GM19324 (cell line): ENCODE measurements around the gene FPGS.
"Not testable (repeated sequence)": the region's sequence is repeated elsewhere in the genome, so short reads cannot be mapped to it uniquely, and the experiment has no call there.

ENCODE experiments used
- ATAC-seq: cut with Tn5 transposase; IDR thresholded peaks from one replicate; pipeline ENCODE4 v1.9.1; 2021; ENCODE audit warnings: mild to moderate bottlenecking, moderate library complexity; ENCODE audit not compliant: unreplicated experiment, low FRiP score

The FPGS gene, protein sequence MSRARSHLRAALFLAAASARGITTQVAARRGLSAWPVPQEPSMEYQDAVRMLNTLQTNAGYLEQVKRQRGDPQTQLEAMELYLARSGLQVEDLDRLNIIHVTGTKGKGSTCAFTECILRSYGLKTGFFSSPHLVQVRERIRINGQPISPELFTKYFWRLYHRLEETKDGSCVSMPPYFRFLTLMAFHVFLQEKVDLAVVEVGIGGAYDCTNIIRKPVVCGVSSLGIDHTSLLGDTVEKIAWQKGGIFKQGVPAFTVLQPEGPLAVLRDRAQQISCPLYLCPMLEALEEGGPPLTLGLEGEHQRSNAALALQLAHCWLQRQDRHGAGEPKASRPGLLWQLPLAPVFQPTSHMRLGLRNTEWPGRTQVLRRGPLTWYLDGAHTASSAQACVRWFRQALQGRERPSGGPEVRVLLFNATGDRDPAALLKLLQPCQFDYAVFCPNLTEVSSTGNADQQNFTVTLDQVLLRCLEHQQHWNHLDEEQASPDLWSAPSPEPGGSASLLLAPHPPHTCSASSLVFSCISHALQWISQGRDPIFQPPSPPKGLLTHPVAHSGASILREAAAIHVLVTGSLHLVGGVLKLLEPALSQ

DNA sequence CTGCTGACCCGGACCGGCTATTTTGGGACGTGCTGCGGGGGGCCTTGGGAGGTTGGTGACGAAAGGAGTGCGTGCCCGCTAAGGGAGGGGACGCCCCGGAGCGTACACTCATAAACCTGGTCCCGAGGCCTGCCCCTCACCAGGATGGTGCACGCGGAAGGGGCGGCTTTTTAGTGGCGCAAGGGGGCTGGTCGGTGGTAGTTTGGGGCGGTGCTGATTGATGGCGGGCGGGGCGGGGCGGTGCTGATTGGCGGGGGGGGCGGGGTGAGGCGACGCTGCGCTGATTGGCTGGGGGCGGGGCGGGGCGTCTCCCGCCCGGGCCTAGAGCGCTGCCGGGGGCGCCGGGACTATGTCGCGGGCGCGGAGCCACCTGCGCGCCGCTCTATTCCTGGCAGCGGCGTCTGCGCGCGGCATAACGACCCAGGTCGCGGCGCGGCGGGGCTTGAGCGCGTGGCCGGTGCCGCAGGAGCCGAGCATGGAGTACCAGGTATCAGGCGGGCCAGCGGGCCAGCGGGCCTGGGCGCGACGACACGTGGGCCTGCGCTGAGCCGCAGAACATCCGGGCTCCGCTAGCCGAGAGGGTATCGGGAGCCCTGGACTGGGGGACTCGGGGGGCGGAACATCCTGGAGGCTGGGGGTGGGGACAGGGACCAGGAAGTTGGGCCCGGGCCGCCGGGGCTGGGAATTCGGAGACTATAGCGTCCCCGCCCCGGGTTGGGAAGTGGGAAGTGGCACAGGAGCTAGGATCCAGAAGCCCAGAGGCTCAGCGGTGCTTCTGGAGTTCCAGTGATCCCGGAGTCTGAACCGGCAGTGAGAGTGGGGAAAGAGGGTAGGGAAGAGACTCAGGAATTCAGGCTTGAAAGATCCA, at the start of gene FPGS:
TSS of gene FPGS (plus strand) at position 307 of the 868 bp plus-strand sequence. CDS start at position 350, 43 bp downstream.
- peak; percentile 83 for ATAC-seq

DNA sequence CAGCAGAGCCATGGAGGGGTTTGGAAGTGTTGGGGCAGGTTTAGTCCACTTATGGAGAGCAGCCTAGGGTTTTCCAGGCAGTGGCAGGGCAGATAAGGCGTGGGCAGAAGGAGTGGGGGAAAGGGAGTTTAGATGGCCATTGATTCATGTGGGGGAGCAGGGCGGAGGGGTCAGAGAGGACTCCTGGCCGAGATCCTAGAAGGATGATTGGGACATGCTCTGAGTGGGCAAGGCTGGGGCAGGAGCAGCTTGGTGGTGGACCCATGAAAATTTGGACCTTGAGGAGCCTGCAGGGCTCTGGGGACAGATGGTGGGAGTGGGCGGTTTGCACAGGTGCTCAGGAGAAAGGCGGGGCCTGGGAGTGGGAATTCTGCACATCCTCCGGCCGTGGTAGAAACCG, 49.5 kb upstream of the FPGS start:
- ATAC-seq, result no peak

DNA sequence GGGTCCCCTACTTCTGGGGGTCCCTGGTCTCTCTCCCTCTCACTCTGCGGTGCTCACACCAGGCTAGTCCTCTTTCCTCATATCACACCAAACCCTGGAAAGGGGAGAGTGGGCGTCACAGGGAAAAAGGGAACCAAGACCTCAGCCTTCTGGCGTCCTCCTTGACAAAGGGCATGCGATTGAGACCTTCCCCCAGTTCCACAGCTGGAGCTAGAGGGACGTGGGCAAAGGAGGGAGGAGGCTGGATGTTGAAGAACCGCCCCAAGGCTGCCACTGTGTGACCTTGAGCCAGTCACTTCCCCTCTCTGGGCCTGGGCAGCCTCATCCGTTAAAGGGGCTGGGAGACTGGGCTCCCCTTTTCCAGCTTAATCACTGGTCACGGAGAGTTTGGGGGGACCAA, 49.1 kb upstream of the FPGS start:
- ATAC-seq, result no peak

DNA sequence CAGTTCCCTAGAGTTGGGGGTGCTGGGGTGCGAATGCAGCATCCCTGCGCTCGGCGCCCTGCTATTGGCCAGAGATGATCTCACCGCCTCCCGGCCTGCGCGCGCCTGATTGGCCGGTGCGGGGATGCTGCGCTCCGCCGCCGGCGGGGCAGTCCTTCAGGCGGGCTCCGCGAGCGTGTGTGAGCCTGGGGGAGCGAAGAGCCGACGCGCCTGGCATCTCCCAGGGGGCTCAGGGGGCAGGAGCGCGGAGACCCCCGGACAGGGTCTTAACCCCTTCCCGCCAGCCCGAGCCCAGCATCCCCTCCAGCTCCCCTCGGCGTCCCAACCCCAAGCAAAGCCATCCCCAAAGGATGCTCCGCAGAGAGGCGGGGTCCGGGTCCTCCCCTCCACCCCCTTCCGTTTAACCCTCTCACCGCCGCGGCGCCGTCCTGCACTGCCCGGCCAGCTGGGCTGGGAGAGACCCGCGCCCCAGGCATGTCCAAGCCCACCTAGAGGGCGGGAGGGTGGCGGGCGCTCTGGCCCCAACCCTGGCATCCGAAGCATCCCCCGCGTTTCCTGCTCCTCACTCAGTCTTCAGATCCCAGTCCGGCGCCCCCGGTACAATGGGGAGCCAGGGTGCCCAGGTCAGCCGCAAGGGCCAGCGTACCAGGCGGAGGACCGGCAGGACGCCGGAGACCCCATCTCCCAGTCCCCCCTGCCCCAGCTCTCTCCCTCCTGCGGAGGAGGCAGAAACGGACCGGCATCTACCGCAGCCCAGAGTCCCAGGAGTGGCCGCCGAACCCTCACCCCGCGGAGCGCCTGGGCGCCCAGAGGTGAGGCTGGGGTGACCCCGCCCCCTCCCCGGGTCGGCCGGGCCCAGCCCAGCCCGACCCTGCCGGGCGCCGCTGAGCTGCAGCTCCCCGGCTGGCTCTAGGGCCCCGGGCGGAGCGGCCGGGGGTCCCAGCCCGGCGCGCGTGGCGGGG, 48.3 kb upstream of the FPGS start:
- no peak for ATAC-seq

DNA sequence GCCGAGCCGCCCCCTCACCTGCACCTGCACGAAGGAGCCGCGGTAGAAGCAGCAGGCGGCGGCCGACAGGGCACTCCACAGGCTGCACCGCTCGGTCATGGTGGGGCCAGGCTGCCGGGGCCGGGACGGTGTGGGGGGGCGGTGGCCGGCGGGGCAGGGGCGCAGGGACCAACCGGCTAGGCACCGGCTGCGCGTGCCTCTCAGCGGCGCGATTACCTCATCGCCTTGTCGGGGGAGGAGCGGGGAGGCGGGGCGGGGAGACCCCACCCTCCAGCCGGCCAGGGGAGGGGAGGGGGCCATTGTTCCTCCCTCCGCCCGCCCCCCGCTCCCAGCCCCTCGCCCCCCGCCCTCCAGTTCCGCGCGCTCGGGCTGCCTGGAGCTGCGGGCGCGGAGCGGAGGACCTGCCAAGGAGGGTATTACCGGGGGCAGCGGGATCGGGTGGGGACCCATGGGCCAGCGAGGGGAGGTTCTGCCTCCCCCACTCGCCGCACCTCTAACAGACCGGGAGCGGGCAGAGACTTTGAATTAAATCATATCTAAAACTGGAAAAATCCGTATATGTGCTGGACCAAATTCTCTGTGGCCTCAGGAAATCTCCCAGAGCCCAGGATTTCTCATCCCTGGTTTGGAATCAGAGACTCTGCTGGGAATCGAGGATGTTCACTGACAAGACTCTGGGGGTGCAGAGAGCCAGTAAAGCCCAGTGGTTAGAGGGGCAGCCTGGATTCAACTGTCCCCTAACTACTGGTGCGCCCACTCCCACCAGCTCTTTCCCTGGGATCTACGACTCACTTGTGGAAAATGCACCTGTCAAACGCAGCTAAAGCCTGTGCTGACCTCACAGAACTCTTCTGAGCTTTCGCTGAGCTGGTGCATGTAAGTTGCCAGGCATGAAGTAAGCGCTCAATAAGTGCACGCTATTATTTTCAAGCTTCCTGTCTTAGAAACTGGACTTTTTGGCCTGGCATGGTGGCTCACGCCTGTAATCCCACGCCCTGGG, 47.3 kb upstream of the FPGS start:
- ATAC-seq, result no peak

DNA sequence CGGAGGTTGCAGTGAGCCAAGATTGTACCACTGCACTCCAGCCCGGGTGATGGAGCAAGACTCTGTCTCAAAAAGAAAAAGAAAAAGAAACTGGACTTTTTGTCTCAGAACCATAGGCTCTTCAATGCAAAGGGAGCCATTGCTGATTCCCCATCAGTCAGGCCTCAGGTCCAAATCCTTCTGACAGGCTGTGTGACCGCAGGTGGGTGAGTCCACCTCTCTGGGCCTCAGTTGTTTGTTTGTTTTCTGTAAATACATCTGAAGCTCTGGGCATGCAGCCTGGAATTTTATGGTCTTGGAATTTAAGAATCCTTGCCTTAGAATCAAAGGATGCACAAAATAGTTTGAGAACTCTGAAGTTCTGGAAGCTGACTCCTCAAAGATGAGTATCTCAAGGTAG, 46.4 kb upstream of the FPGS start:
- ATAC-seq, result no peak

DNA sequence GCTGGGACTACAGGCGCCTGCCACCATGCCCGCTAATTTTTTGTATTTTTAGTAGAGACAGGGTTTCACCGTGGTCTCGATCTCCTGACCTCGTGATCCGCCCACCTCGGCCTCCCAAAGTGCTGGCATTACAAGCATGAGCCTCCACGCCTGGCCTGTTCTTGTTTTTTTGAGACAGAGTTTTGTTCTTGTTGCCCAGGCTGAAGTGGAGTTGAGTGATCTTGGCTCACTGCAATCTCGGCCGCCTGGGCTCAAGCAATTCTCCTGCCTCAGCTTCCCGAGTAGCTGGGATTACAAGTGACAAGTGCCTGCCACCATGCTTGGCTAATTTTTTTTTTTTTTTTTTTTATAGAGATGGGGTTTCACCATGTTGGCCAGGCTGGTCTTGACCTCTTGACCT, 45.9 kb upstream of the FPGS start:
- not testable (repeated sequence) for ATAC-seq

DNA sequence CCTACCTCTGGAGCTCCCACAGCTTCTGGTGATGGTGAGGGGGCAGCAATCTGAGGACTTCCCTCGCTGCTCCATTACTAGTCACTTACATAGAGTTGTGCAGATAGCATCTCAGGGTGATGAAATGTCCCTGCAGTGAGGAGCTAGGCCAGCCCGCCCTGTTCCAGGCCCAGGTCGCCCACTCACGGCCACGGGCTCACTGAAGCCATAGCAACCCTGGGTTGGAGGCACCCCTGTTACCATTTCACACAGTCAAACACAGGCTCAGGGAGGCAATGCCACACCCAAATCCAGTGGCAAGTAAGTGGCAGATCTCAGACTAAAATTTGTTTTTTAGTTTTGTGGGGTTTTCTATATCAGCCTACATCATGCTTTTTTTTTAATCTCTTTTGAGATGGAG, 43.8 kb upstream of the FPGS start:
- ATAC-seq, result no peak

DNA sequence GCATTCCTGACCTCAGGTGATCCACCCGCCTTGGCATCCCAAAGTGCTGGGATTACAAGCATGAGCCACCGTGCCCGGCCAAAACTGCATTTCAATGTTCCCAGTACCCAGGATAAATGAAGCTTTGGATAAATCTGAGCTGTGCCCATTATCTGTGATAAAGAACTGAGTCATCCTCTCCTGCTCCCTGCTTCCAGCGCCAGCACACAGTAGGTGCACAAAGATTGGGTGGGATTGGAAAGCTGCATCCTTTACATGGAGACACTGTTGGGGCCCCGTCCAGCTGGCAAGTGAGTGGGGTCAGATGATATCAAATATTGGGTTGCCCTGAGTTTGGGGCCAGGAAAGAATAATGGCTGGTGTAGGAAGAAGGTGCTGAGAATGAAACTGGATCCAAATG, 41.6 kb upstream of the FPGS start:
- no peak for ATAC-seq

DNA sequence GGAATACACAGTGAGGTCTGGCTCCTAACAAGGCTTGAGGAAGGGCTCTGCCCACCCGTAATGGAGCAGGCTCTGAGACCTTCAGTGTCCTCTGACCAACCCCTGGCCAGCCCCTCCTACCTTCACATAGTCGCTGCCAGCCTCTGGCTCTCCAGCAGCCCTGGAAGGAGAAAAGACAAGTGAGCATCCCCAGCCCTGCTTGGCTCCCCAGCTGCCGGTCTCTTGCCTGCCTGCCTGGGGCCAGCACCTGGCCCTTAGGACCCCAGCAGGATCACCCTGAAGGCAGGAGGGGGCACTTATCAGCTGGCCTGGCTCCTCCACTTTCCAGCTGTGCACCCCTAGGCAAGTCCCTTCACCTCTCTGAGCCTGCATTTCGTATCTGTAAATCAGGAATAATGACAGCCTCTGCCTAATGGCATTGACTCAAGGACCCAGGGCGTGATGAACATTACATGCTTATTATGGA, 41.2 kb upstream of the FPGS start:
- no peak for ATAC-seq

DNA sequence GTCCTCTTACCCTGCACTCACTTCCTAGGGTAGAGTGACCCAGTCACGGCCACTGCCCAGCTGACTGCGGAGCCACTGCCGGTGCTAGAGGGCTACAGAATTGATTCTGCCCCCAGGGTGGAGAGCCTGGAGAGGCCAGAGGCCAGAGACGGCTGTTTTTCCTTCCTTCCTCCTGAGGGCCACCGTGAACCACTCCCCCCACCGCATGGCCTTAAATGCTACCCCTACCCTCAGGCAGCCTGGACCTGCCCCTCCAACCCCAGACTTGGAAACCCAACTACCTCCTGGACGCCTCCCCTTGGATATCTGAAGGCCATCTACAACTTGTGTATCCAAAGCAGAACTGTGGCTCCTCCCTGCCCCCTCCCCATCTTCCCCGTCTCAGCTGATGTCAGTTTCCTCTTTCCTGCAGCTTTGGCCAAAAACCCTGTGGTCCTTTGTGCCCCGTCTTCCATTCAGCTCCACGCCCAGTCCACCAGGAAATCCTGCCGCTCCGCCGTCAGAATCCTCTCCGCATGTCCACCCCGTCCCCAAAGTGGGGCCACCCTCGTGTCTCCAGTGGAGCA, 40.5 kb upstream of the FPGS start:
- no peak for ATAC-seq

DNA sequence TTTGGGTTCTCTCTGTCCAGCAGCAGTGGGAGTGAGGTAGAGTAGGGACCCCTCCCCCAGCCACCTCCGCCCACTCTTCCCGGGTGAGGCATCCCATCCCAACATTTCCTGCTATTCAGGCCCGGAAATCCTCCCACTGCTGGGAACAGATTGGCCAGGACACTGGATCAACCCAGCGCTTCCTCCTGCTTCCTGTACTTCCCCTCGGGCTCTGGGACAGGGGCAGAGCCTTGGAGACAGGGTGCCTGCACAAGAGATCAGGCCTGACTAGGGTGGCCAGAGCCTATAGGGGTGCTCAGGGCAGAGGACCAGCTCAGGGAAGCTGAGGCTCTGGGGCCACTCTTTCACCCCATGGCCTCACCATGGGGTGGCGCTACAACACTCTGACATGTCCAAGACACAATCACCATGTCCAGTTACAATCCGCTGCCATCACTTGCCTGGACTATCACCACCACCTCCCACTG, 38.7 kb upstream of the FPGS start:
- no peak for ATAC-seq

DNA sequence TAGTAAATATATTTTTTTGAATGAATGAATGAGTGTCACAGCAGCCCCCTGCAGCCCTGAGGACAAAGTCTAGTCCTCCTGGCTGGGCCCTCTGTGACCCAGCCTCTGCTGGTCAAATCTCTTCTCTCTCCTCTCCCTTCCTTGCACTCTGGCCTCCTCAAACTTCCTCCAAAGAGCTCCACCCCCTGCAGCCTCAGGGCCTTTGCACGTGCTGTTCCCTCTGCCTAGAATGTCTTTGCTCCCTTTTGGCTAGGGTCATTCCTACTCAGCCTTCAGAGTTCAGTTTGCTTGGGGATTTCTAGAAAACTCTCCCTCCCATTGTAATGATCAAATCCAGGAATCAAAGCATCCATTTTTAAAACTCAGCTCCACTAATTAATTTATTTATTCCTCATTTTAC, 37.3 kb upstream of the FPGS start:
- no peak for ATAC-seq

DNA sequence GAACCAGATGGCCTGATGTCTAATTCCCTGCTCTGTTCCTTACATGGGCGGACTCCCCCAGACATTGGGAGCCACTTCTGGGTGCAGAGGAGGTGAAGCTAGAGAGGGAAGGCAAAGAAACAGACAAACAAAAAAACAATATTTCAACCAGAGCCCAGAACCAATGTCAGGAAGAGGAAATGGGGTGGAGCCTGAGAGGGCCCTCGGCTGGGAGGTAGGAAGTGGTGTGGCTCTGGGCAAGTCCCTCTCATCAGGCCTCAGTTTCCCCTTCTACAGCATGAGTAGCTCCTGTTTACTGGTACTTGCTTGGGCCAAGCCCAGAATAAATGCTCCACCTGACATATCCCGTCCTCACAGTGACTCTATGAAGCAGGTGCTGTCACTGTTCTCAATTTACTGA, 35.3 kb upstream of the FPGS start:
- no peak for ATAC-seq

DNA sequence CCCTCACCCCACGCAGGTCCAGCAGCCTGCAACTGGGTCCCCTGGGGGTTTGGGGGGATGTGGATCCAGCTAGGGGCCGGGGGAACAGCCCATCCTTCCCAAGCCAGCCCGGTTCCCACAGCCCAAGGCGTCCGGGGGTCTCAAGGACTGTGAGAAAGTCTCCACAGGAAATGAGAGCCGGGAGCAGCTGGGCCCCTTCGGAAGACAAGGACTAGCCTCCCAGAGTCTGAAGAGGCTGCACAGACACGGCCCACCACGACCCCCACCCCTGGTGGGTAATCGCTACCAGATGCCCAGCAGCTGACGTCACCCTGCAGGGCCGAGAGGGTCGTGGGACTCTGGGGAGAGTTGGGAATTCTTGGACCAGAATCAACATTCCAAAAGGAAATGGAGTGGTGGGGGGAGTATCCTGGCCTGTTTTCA, 34.8 kb upstream of the FPGS start:
- ATAC-seq, result no peak

DNA sequence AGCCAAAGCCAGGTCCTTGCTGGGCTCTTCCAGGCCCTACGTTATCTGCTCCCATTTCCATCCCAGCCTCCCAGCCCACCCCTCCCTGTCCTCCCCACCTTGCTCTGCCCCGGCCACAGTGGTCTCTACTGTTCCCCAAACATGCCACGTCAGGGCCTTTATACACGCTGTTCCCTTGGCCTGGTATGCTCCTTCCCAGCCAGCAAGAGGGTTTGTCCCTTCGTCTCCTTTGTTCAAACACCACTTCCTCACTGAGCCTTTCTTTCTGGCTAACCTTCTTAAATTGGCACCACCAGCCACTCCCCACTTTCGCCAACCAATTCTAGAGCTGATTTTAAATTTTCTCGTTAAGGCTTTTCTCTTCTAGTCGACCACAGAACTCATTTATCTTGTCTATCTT, 34.0 kb upstream of the FPGS start:
- ATAC-seq, result no peak

DNA sequence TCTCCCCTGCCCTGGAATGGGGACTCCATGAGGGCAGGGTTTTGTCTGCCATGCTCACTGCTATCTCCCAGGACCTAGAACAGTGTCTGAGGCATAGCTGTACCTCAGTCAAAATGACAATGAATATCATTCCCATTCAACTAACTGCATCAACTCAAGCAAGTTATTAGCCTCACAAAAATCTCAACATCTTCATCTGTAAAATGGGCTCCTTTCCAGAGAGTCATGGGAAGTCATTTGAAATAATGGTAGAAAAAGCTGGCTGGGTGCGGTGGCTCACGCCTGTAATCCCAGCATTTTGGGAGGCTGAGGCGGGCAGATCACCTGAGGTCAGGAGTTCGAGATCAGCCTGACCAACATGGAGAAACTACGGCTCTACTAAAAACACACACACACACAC, 33.6 kb upstream of the FPGS start:
- ATAC-seq, result no peak

DNA sequence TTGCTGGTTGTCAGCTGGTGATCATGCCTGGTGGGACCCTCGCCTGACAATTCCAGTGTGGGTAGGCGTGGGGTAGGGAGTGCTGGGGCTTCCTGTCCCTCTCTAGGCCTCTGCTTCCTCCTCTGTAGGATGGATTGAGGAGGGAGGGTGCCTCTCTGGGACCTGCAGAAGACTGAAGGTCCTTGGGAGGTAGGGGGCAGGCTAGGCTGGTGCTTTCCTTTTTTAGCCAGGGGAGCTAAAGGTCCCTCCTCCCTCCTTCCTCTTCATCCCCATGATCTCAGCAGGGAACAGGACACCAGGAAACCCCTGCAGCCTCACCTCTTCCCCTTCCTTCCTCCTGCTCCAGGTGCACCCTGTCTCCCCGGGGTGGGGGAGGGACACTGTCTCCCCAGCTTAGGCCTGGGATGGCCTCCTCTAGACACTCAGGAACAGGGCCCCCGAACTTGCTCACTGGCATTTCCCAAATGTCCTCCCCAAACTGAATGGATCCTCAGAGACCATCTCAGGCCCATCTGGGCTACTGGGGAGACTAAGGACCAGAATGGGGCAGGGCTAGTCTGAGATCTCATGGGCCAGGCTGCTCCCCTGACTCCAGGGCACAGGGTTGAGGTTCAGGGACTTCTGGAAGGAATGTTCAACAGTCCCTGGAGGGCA, 32.6 kb upstream of the FPGS start:
- ATAC-seq, result no peak
